CD4-positive, alpha-beta T cell treated with Interleukin-4 for 1 hour (primary cell): Measurements from ENCODE around the gene NME3.

Source experiments
- DNase-seq, 2 donors: peaks; one replicate each; pipeline ENCODE4 v3.0.0-alpha.2; 2020 to 2022

Gene NME3

GRCh38 chr16:1768061-1768766 lies 3.1 kb downstream of the NME3 start:
- DNase-seq, result no peak

- no peak for DNase-seq
These were observed 4.0 kb downstream of the NME3 start for GRCh38 chr16:1767116-1767994.

GRCh38 chr16:1766701-1767100 lies 4.6 kb downstream of the NME3 start:
- DNase-seq, result no peak

GRCh38 chr16:1766231-1766630 lies 5.1 kb downstream of the NME3 start:
- DNase-seq, result no peak

- DNase-seq, result no peak
These were observed 5.5 kb downstream of the NME3 start for GRCh38 chr16:1765826-1766225.

GRCh38 chr16:1764971-1765370 lies 6.4 kb downstream of the NME3 start:
- DNase-seq, result no peak

- DNase-seq, result no peak
These were observed 7.5 kb downstream of the NME3 start for GRCh38 chr16:1763521-1764511.

- DNase-seq, result no peak
These were observed 8.3 kb downstream of the NME3 start for GRCh38 chr16:1762879-1763520.

- no peak for DNase-seq
These were observed 9.0 kb downstream of the NME3 start for GRCh38 chr16:1762196-1762878.

GRCh38 chr16:1761751-1762150 lies 9.6 kb downstream of the NME3 start:
- no peak for DNase-seq

- no peak for DNase-seq
These were observed 10.4 kb downstream of the NME3 start for GRCh38 chr16:1760911-1761310.

- no peak for DNase-seq
These were observed 11.8 kb downstream of the NME3 start for GRCh38 chr16:1759511-1759910.

GRCh38 chr16:1758923-1759322 lies 12.4 kb downstream of the NME3 start:
- no peak for DNase-seq

GRCh38 chr16:1757714-1758461 lies 13.5 kb downstream of the NME3 start:
- DNase-seq, result no peak

GRCh38 chr16:1754204-1754603 lies 17.1 kb downstream of the NME3 start:
- DNase-seq, result no peak

GRCh38 chr16:1752853-1753252 lies 18.5 kb downstream of the NME3 start:
- no peak for DNase-seq

- no peak for DNase-seq
These were observed 19.4 kb downstream of the NME3 start for GRCh38 chr16:1751946-1752345.

GRCh38 chr16:1749152-1750117 lies 21.9 kb downstream of the NME3 start:
- no peak for DNase-seq

GRCh38 chr16:1747934-1748333 lies 23.4 kb downstream of the NME3 start:
- no peak for DNase-seq

GRCh38 chr16:1746693-1747195 lies 24.6 kb downstream of the NME3 start:
- DNase-seq, result no peak
